ENCODE results near the gene CERS2. TPM values are rescaled to one million over a fixed set of nuclear protein-coding genes. Genes with fewer than 3 reads are reported as not detected.

CERS2 gene
- total and polyA plus RNA-seq, 10 of the 15 experiments (the other 5 are each of a cell fraction or from before 2014, with no cell fraction given), result 9.2 to 87.9 (median 50.8) TPM

- 0% methylated on average over 2 of the region's 2 CpGs for WGBS (ENCODE audit: insufficient coverage, insufficient replicate concordance, low lambda C conversion rate, missing lambda C conversion rate)
- ChIA-PET CTCF (interaction anchor here (0.7 to 15.8 kb wide), 2 partner anchors 15 to 17 kb away, joined by 3 to 252 read pairs; partner anchors contain the start of gene MINDY1), RAD21 (ENCODE audit: unreplicated experiment) (interaction anchor here (0.6 kb wide), 1 partner anchor 66 kb away, joined by 3 read pairs; no protein-coding TSS in a partner anchor), SMC1A (ENCODE audit: uncharacterized antibody, unreplicated experiment) (interaction anchor here (1.5 kb wide), 1 partner anchor 10 kb away, joined by 5 read pairs; no protein-coding TSS in a partner anchor), POLR2A (interaction anchor here (0.9 to 1.1 kb wide), 2 partner anchors 10 to 356 kb away, joined by 3 read pairs; partner anchors contain the start of gene ENSA)
- no peak overlapping the region for H3K9ac ChIP-seq (ENCODE audit: control insufficient read depth, insufficient read depth, low read length)
- in situ Hi-C loops (cut with MboI) (no loop called here), intact Hi-C loops (cut with micrococcal nuclease; ENCODE audit: unreplicated experiment) (no loop called here)
- no TSS peak for BruUV-seq (replicated peaks)
- ATAC-seq (no peak), DNase-seq (ENCODE audit: low read depth, low spot score) (no peak), FAIRE-seq (no peak)
- H3K36me3 ChIP-seq (ENCODE audit: control insufficient read depth in 2 of 2, insufficient read depth in 2 of 2, low read length in 1 of 2), result no peaks in the 10 kb centered on the region
- no peaks in the 10 kb centered on the region for H3K79me2 ChIP-seq (ENCODE audit: control insufficient read depth, insufficient read depth, low read length)
- no peaks in the 10 kb centered on the region for H3K4me1 ChIP-seq (ENCODE audit: control insufficient read depth, insufficient read depth, low read length)
- TF ChIP-seq CHD4 (IDR thresholded peaks at IDR 0.05) (no peak), CREB1 (IDR thresholded peaks at IDR 0.05; ENCODE audit: low read depth) (no peak), NFYB (IDR thresholded peaks at IDR 0.05; ENCODE audit: insufficient read depth, low read depth, low read length) (no peak), STAT1 (conservative IDR thresholded peaks at IDR 0.05) (no peak), HCFC1 (IDR thresholded peaks at IDR 0.05; ENCODE audit: low read length) (no peak), IKZF2 (IDR thresholded peaks at IDR 0.05) (no peak), MYB (IDR thresholded peaks at IDR 0.05; ENCODE audit: borderline replicate concordance, low read depth, low read length) (no peak), MTA2 (IDR thresholded peaks at IDR 0.05; ENCODE audit: low read depth) (no peak), ZNF384 (IDR thresholded peaks at IDR 0.05; ENCODE audit: borderline replicate concordance, low read depth, low read length) (no peak), CHD1 (IDR thresholded peaks at IDR 0.05; ENCODE audit: low read depth, low read length) (no peak), FOXK2 (IDR thresholded peaks at IDR 0.05) (no peak), SMAD5 (IDR thresholded peaks at IDR 0.05; ENCODE audit: low read depth) (no peak)
- TF ChIP-seq, protein P1, sequence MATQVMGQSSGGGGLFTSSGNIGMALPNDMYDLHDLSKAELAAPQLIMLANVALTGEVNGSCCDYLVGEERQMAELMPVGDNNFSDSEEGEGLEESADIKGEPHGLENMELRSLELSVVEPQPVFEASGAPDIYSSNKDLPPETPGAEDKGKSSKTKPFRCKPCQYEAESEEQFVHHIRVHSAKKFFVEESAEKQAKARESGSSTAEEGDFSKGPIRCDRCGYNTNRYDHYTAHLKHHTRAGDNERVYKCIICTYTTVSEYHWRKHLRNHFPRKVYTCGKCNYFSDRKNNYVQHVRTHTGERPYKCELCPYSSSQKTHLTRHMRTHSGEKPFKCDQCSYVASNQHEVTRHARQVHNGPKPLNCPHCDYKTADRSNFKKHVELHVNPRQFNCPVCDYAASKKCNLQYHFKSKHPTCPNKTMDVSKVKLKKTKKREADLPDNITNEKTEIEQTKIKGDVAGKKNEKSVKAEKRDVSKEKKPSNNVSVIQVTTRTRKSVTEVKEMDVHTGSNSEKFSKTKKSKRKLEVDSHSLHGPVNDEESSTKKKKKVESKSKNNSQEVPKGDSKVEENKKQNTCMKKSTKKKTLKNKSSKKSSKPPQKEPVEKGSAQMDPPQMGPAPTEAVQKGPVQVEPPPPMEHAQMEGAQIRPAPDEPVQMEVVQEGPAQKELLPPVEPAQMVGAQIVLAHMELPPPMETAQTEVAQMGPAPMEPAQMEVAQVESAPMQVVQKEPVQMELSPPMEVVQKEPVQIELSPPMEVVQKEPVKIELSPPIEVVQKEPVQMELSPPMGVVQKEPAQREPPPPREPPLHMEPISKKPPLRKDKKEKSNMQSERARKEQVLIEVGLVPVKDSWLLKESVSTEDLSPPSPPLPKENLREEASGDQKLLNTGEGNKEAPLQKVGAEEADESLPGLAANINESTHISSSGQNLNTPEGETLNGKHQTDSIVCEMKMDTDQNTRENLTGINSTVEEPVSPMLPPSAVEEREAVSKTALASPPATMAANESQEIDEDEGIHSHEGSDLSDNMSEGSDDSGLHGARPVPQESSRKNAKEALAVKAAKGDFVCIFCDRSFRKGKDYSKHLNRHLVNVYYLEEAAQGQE (IDR thresholded peaks at IDR 0.05; ENCODE audit: low read depth, low read length), result no peak
- TF ChIP-seq, protein P2, sequence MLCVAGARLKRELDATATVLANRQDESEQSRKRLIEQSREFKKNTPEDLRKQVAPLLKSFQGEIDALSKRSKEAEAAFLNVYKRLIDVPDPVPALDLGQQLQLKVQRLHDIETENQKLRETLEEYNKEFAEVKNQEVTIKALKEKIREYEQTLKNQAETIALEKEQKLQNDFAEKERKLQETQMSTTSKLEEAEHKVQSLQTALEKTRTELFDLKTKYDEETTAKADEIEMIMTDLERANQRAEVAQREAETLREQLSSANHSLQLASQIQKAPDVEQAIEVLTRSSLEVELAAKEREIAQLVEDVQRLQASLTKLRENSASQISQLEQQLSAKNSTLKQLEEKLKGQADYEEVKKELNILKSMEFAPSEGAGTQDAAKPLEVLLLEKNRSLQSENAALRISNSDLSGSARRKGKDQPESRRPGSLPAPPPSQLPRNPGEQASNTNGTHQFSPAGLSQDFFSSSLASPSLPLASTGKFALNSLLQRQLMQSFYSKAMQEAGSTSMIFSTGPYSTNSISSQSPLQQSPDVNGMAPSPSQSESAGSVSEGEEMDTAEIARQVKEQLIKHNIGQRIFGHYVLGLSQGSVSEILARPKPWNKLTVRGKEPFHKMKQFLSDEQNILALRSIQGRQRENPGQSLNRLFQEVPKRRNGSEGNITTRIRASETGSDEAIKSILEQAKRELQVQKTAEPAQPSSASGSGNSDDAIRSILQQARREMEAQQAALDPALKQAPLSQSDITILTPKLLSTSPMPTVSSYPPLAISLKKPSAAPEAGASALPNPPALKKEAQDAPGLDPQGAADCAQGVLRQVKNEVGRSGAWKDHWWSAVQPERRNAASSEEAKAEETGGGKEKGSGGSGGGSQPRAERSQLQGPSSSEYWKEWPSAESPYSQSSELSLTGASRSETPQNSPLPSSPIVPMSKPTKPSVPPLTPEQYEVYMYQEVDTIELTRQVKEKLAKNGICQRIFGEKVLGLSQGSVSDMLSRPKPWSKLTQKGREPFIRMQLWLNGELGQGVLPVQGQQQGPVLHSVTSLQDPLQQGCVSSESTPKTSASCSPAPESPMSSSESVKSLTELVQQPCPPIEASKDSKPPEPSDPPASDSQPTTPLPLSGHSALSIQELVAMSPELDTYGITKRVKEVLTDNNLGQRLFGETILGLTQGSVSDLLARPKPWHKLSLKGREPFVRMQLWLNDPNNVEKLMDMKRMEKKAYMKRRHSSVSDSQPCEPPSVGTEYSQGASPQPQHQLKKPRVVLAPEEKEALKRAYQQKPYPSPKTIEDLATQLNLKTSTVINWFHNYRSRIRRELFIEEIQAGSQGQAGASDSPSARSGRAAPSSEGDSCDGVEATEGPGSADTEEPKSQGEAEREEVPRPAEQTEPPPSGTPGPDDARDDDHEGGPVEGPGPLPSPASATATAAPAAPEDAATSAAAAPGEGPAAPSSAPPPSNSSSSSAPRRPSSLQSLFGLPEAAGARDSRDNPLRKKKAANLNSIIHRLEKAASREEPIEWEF (IDR thresholded peaks at IDR 0.05; ENCODE audit: insufficient replicate concordance, low read depth, low read length), result no peak
- no peak overlapping the region for H3K27ac ChIP-seq (ENCODE audit: control insufficient read depth, insufficient read depth)
- H3K4me3 ChIP-seq, result no peak overlapping the region
- no peak overlapping the region for H2AFZ ChIP-seq (ENCODE audit: control insufficient read depth, low read depth, low read length)
- H3K4me2 ChIP-seq (ENCODE audit: control insufficient read depth, insufficient read depth), result no peak overlapping the region
- no peaks in the 10 kb centered on the region for H4K20me1 ChIP-seq (ENCODE audit: control insufficient read depth, insufficient read depth)
- no peaks in the 10 kb centered on the region for H3K27me3 ChIP-seq (replicated peaks in 1 of 2; ENCODE audit: control insufficient read depth in 2 of 2, insufficient read depth in 2 of 2, low read length in 1 of 2)
- no peaks in the 10 kb centered on the region for H3K9me3 ChIP-seq (replicated peaks; ENCODE audit: control insufficient read depth, insufficient read depth, low read length)
Measured at GRCh38 chr1:150985179-150985825, 10.7 kb upstream of the CERS2 start.

Measured in GM12878 (cell line).